ENCODE measurements around the gene CTNNA3.

The CTNNA3 gene

GRCh38 chr10:66629996-66630395 lies 1066.0 kb downstream of the CTNNA3 start:
- Histone ChIP-seq H3K9me3 (ENCODE audit: insufficient read depth, low read depth, low read length) (no peaks in the 10 kb centered on the region), H3F3A (ENCODE audit: low read depth) (no peaks in the 10 kb centered on the region), H3K4me3 (ENCODE audit: low read length, poor library complexity, severe bottlenecking) (no peak overlapping the region), H3K9me2 (replicated peaks; ENCODE audit: low read depth, low read length) (no peaks in the 10 kb centered on the region), H3K9ac (ENCODE audit: low read depth, low read length, poor library complexity, severe bottlenecking) (no peak overlapping the region), H3K79me2 (ENCODE audit: insufficient read depth, low read length) (no peaks in the 10 kb centered on the region), H2AFZ (ENCODE audit: low read length) (no peak overlapping the region), H3K4me2 (ENCODE audit: low read depth, low read length, poor library complexity, severe bottlenecking) (no peak overlapping the region), H3K27me3 (ENCODE audit: insufficient read depth, low read length, poor library complexity, severe bottlenecking) (no peaks in the 10 kb centered on the region), H4K20me1 (ENCODE audit: insufficient read depth, low read length, poor library complexity, severe bottlenecking) (no peaks in the 10 kb centered on the region), H3K4me1 (ENCODE audit: insufficient read depth, low read length, poor library complexity, severe bottlenecking) (no peaks in the 10 kb centered on the region), H3K36me3 (ENCODE audit: insufficient read depth, low read length) (no peaks in the 10 kb centered on the region)
- TF ChIP-seq CTCF (conservative IDR thresholded peaks at IDR 0.05; ENCODE audit: low read length) (no peak), EZH2phosphoT487 (IDR thresholded peaks at IDR 0.05; ENCODE audit: borderline replicate concordance) (no peak)

GRCh38 chr10:66627156-66627555 lies 1068.8 kb downstream of the CTNNA3 start:
- H3K4me2 ChIP-seq (ENCODE audit: low read depth, low read length, poor library complexity, severe bottlenecking): no peak overlapping the region

GRCh38 chr10:66625709-66626590 lies 1070.0 kb downstream of the CTNNA3 start:
- H4K20me1 ChIP-seq (ENCODE audit: insufficient read depth, low read length, poor library complexity, severe bottlenecking): no peaks in the 10 kb centered on the region
- no peaks in the 10 kb centered on the region for H3K4me1 ChIP-seq (ENCODE audit: insufficient read depth, low read length, poor library complexity, severe bottlenecking)
- no peak overlapping the region for H3K4me3 ChIP-seq (ENCODE audit: low read length, poor library complexity, severe bottlenecking)
- no peaks in the 10 kb centered on the region for H3K79me2 ChIP-seq (ENCODE audit: insufficient read depth, low read length)
- H3K9me3 ChIP-seq (ENCODE audit: insufficient read depth, low read depth, low read length): no peaks in the 10 kb centered on the region
- H3K27me3 ChIP-seq (ENCODE audit: insufficient read depth, low read length, poor library complexity, severe bottlenecking): no peaks in the 10 kb centered on the region
- no peaks in the 10 kb centered on the region for H3K9me2 ChIP-seq (replicated peaks; ENCODE audit: low read depth, low read length)
- TF ChIP-seq CTCF (conservative IDR thresholded peaks at IDR 0.05; ENCODE audit: low read length): no peak
- TF ChIP-seq EZH2phosphoT487 (IDR thresholded peaks at IDR 0.05; ENCODE audit: borderline replicate concordance): no peak
- H3K4me2 ChIP-seq (ENCODE audit: low read depth, low read length, poor library complexity, severe bottlenecking): no peak overlapping the region
- H2AFZ ChIP-seq (ENCODE audit: low read length): no peak overlapping the region
- H3F3A ChIP-seq (ENCODE audit: low read depth): no peaks in the 10 kb centered on the region
- no peak overlapping the region for H3K9ac ChIP-seq (ENCODE audit: low read depth, low read length, poor library complexity, severe bottlenecking)
- H3K36me3 ChIP-seq (ENCODE audit: insufficient read depth, low read length): no peaks in the 10 kb centered on the region

More at GRCh38 chr10:66627156-66627555, 1068.8 kb downstream of the CTNNA3 start:
- Histone ChIP-seq H3K4me1 (ENCODE audit: insufficient read depth, low read length, poor library complexity, severe bottlenecking) (no peaks in the 10 kb centered on the region), H4K20me1 (ENCODE audit: insufficient read depth, low read length, poor library complexity, severe bottlenecking) (no peaks in the 10 kb centered on the region), H3K27me3 (ENCODE audit: insufficient read depth, low read length, poor library complexity, severe bottlenecking) (no peaks in the 10 kb centered on the region), H3K4me3 (ENCODE audit: low read length, poor library complexity, severe bottlenecking) (no peak overlapping the region), H3F3A (ENCODE audit: low read depth) (no peaks in the 10 kb centered on the region), H3K9ac (ENCODE audit: low read depth, low read length, poor library complexity, severe bottlenecking) (no peak overlapping the region), H3K9me2 (replicated peaks; ENCODE audit: low read depth, low read length) (no peaks in the 10 kb centered on the region), H2AFZ (ENCODE audit: low read length) (no peak overlapping the region), H3K9me3 (ENCODE audit: insufficient read depth, low read depth, low read length) (no peaks in the 10 kb centered on the region), H3K36me3 (ENCODE audit: insufficient read depth, low read length) (no peaks in the 10 kb centered on the region), H3K79me2 (ENCODE audit: insufficient read depth, low read length) (no peaks in the 10 kb centered on the region)
- TF ChIP-seq EZH2phosphoT487 (IDR thresholded peaks at IDR 0.05; ENCODE audit: borderline replicate concordance): no peak
- no peak for TF ChIP-seq CTCF (conservative IDR thresholded peaks at IDR 0.05; ENCODE audit: low read length)
